CD4-positive, alpha-beta T cell treated with Interleukin-12 subunit alpha and Interleukin-12 subunit beta, for 1 hour (primary cell): ENCODE results near the gene RESP18.
"Not testable (repeated sequence)": the region's sequence is repeated elsewhere in the genome, so short reads cannot be mapped to it uniquely, and the experiment has no call there.

Source experiments
- DNase-seq: peaks from one replicate; pipeline ENCODE4 v3.0.0-alpha.2; 2020

Gene RESP18

GRCh38 chr2:219325136-219325535, 7.4 kb downstream of the RESP18 start:
- DNase-seq: no peak

- no peak for DNase-seq
Observed at GRCh38 chr2:219323434-219323833, 9.1 kb downstream of the RESP18 start.

- no peak for DNase-seq
Observed at GRCh38 chr2:219314804-219315468, 17.6 kb downstream of the RESP18 start.

GRCh38 chr2:219312683-219313263, 19.8 kb downstream of the RESP18 start:
- not testable (repeated sequence) for DNase-seq

GRCh38 chr2:219309278-219309677, 23.3 kb downstream of the RESP18 start, which contains the start of gene PTPRN:
TSS of gene PTPRN (minus strand) at chr2:219309401. CDS start at chr2:219309332, 69 bp downstream.
- DNase-seq: no peak

GRCh38 chr2:219308142-219309101, 24.1 kb downstream of the RESP18 start:
- peak; percentile 62 for DNase-seq

- no peak for DNase-seq
Observed at GRCh38 chr2:219306047-219306446, 26.5 kb downstream of the RESP18 start.

- no peak for DNase-seq
Observed at GRCh38 chr2:219304223-219304622, 28.3 kb downstream of the RESP18 start.

- no peak for DNase-seq
Observed at GRCh38 chr2:219302412-219302968, 30.1 kb downstream of the RESP18 start.

- no peak for DNase-seq
Observed at GRCh38 chr2:219300022-219300421, 32.5 kb downstream of the RESP18 start.

GRCh38 chr2:219299372-219299760, 33.2 kb downstream of the RESP18 start:
- DNase-seq: no peak

GRCh38 chr2:219298759-219299371, 33.7 kb downstream of the RESP18 start:
- DNase-seq: peak; percentile 88

GRCh38 chr2:219297766-219298456, 34.6 kb downstream of the RESP18 start:
- DNase-seq: no peak

- DNase-seq: no peak
Observed at GRCh38 chr2:219296631-219297391, 35.7 kb downstream of the RESP18 start.

- DNase-seq: no peak
Observed at GRCh38 chr2:219296142-219296541, 36.4 kb downstream of the RESP18 start.

GRCh38 chr2:219294356-219295351, 37.9 kb downstream of the RESP18 start:
- DNase-seq: peak; percentile 93

- no peak for DNase-seq
Observed at GRCh38 chr2:219293736-219294231, 38.8 kb downstream of the RESP18 start.

- no peak for DNase-seq
Observed at GRCh38 chr2:219292616-219293015, 39.9 kb downstream of the RESP18 start.

- DNase-seq: no peak
Observed at GRCh38 chr2:219291910-219292490, 40.5 kb downstream of the RESP18 start.
